ENCODE data around the gene FTCD.

DNA sequence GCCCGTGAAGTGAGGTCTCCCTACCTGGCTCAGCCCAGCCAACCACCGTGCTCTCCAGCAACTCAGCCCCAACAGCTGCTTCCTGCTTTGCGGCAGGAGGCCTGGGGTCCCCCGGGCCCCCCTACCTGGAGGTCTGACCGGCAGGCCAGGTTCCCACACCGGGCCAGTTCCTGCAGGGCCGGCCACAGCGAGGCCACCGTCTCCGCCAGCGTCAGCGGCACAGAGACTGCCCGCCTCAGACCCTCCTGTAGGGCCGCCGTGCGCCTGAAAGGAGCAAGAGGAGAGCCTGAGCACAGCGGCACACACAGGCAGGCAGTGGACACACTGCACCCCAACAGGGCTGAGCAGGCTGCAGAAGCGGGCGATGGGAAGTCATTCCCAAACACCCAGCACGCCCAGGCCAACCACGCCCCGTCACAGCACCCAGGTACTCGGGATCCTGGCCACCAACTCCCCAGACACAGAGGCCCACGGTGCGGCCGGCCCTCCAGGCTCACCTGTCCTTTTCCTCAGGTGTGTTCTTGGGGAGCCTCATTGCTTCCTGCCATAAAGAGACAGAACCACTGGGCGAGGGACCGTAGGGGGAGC, 16.9 kb downstream of the FTCD start:
- TF ChIP-seq, protein P1, sequence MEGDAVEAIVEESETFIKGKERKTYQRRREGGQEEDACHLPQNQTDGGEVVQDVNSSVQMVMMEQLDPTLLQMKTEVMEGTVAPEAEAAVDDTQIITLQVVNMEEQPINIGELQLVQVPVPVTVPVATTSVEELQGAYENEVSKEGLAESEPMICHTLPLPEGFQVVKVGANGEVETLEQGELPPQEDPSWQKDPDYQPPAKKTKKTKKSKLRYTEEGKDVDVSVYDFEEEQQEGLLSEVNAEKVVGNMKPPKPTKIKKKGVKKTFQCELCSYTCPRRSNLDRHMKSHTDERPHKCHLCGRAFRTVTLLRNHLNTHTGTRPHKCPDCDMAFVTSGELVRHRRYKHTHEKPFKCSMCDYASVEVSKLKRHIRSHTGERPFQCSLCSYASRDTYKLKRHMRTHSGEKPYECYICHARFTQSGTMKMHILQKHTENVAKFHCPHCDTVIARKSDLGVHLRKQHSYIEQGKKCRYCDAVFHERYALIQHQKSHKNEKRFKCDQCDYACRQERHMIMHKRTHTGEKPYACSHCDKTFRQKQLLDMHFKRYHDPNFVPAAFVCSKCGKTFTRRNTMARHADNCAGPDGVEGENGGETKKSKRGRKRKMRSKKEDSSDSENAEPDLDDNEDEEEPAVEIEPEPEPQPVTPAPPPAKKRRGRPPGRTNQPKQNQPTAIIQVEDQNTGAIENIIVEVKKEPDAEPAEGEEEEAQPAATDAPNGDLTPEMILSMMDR (IDR thresholded peaks at IDR 0.05), result no peak
- TF ChIP-seq POLR2A (IDR thresholded peaks at IDR 0.05), result no peak

Data from right lobe of liver (tissue), 4 donors.